Fibroblast of lung (primary cell): ENCODE results near the gene CPEB4. TPM values are rescaled to one million over a fixed set of nuclear protein-coding genes. Genes with fewer than 3 reads are reported as not detected.

ENCODE experiments used
- DNase-seq, 2 donors: peaks; one replicate each; pipeline versions ENCODE4 v3.0.0 to v3.0.0-alpha.2; 2010; ENCODE audit warnings: low read depth in 2 of 2
- H2AFZ ChIP-seq: 2 replicates; pipeline ENCODE4 v1.5.1; 2012; ENCODE audit warnings: low read length, control low read depth, inconsistent platforms
- H3K27ac ChIP-seq: 2 replicates; pipeline ENCODE4 v1.5.1; 2011; ENCODE audit warnings: low read length, control low read depth; ENCODE audit not compliant: insufficient read depth
- H3K27me3 ChIP-seq: 2 replicates; pipeline ENCODE4 v1.5.1; 2011; ENCODE audit warnings: mild to moderate bottlenecking, low read length; ENCODE audit not compliant: control insufficient read depth, insufficient read depth
- H3K36me3 ChIP-seq: 2 replicates; pipeline ENCODE4 v1.5.1; 2011; ENCODE audit warnings: low read length; ENCODE audit not compliant: control insufficient read depth, insufficient read depth
- H3K4me1 ChIP-seq: 2 replicates; pipeline ENCODE4 v1.5.1; 2011; ENCODE audit warnings: low read length; ENCODE audit not compliant: control insufficient read depth, insufficient read depth; ENCODE audit errors: extremely low read depth
- H3K4me2 ChIP-seq: 2 replicates; pipeline ENCODE4 v1.5.1; 2011; ENCODE audit warnings: low read length, control low read depth; ENCODE audit not compliant: insufficient read depth; ENCODE audit errors: extremely low read depth
- H3K4me3 ChIP-seq, 4 experiments: fragments of 200-600 bp in 1 of 4; sonication (generic) in 1 of 4; replicated peaks in 1 of 4; 2 replicates each; pipeline ENCODE4 v1.5.1; 2011 to 2016; ENCODE audit warnings: low read length in 4 of 4, low read depth in 3 of 4, mild to moderate bottlenecking in 3 of 4, control low read depth in 2 of 4, inconsistent platforms in 1 of 4, mixed read lengths in 1 of 4; ENCODE audit not compliant: insufficient read depth in 1 of 4; ENCODE audit errors: control extremely low read depth in 1 of 4
- H3K79me2 ChIP-seq: 2 replicates; pipeline ENCODE4 v1.5.1; 2012; ENCODE audit warnings: mild to moderate bottlenecking, low read length, inconsistent platforms; ENCODE audit not compliant: control insufficient read depth, insufficient read depth
- H3K9ac ChIP-seq: 2 replicates; pipeline ENCODE4 v1.5.1; 2011; ENCODE audit warnings: mild to moderate bottlenecking, low read length, control low read depth; ENCODE audit not compliant: insufficient read depth
- H3K9me3 ChIP-seq: 2 replicates; pipeline ENCODE4 v1.5.1; 2012; ENCODE audit warnings: low read depth, low read length; ENCODE audit not compliant: control insufficient read depth, insufficient read depth
- H4K20me1 ChIP-seq: 2 replicates; pipeline ENCODE4 v1.5.1; 2011; ENCODE audit warnings: low read length; ENCODE audit not compliant: control insufficient read depth, insufficient read depth; ENCODE audit errors: extremely low read depth
- EZH2 ChIP-seq: IDR thresholded peaks from 2 replicates; pipeline ENCODE4 v1.5.1; 2012; ENCODE audit warnings: low read length, control low read depth, mild to moderate bottlenecking; ENCODE audit errors: missing control alignments
- polyA plus RNA-seq, 2 donors: library from polyadenylated mRNA; depleted of rRNA in 1 of 2; stranded (reverse) in 1 of 2; unstranded in 1 of 2; fragments of >200 nt; gene quantifications; 2 replicates each; pipeline ENCODE4 v1.2.1, GENCODE V29; 2011 to 2012; ENCODE audit warnings: missing spikeins in 1 of 2
- total RNA-seq: library from RNA; depleted of rRNA; stranded (reverse); fragments of >200 nt; gene quantifications from 2 replicates; pipeline ENCODE4 v1.2.1, GENCODE V29; 2014
- TF ChIP-seq, protein P1 (sequence below), 2 donors: IDR thresholded peaks in 1 of 2; conservative IDR thresholded peaks in 1 of 2; 1 replicate in 1 of 2; 2 replicates in 1 of 2; pipeline ENCODE4 v1.5.1; 2011 to 2012; ENCODE audit warnings: low read length in 2 of 2, control low read depth in 1 of 2, inconsistent platforms in 1 of 2, low read depth in 1 of 2, mild to moderate bottlenecking in 1 of 2

The CPEB4 gene
- total and polyA plus RNA-seq, 2 donors (not counting 1 experiment from before 2014, with no cell fraction given) = 19.9 to 23.6 TPM

DNA sequence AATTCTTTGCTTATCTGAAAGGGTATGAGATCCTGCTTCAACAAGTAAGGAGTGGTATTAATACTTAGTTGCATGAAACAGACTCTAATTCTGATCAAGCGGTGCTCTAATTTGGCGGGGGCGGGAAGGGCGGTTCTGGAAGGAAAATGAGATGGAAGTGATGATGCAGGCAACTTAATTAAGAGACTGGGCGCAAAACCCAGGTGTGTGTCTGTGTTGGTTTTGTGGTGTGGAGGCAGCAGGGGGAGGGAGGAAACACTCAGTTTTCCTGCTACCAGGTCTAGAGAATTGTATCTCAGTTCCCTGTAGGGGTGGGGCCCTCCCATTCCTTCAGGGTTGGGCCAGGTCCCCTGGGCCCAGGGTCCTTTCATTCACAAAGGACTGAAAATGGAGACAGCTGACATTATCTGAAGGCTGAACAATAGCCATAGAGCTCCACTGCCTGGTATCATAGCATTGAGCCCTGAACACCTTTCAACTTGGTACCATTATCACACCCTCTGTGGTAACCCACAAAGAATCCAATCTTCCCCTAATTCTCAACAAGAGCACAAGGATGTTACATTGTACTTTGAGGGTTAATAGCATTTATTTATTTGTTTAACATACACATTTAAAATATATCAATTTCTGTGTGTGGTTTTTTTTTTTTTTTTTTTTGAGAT is 83.7 kb downstream of the CPEB4 start:
- no peak overlapping the region for H3K27ac ChIP-seq
- no peaks in the 10 kb centered on the region for H4K20me1 ChIP-seq
- no peaks in the 10 kb centered on the region for H3K4me1 ChIP-seq
- no peak overlapping the region for H3K4me2 ChIP-seq
- no peaks in the 10 kb centered on the region for H3K79me2 ChIP-seq
- no peak for DNase-seq
- no peak overlapping the region for H2AFZ ChIP-seq
- no peak overlapping the region for H3K9ac ChIP-seq
- no peaks in the 10 kb centered on the region for H3K27me3 ChIP-seq
- H3K4me3 ChIP-seq = no peak overlapping the region
- TF ChIP-seq, protein P1, sequence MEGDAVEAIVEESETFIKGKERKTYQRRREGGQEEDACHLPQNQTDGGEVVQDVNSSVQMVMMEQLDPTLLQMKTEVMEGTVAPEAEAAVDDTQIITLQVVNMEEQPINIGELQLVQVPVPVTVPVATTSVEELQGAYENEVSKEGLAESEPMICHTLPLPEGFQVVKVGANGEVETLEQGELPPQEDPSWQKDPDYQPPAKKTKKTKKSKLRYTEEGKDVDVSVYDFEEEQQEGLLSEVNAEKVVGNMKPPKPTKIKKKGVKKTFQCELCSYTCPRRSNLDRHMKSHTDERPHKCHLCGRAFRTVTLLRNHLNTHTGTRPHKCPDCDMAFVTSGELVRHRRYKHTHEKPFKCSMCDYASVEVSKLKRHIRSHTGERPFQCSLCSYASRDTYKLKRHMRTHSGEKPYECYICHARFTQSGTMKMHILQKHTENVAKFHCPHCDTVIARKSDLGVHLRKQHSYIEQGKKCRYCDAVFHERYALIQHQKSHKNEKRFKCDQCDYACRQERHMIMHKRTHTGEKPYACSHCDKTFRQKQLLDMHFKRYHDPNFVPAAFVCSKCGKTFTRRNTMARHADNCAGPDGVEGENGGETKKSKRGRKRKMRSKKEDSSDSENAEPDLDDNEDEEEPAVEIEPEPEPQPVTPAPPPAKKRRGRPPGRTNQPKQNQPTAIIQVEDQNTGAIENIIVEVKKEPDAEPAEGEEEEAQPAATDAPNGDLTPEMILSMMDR (conservative IDR thresholded peaks at IDR 0.05 in 1 of 2, IDR thresholded peaks at IDR 0.05 in 1 of 2; ENCODE audit: low read depth in 1 of 2, low read length in 2 of 2) = no peak
- no peak for TF ChIP-seq EZH2
- no peaks in the 10 kb centered on the region for H3K9me3 ChIP-seq
- no peaks in the 10 kb centered on the region for H3K36me3 ChIP-seq

DNA sequence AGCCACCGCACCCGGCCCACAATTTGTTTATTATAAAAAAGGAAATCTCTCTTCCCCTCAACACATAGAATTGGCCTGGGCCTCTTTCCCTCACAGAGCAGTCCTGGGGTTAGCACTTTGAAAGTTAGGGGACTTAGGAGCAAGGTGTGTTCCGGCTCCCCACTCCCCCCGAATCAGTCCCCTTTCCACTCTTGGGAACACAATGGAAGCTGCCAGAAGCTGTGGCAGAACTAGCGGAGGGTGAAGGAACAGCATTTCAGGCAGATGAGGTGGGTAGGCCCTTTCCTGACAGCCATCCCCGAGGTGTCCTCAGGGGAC is 84.4 kb downstream of the CPEB4 start:
- Histone ChIP-seq H3K27me3 (no peaks in the 10 kb centered on the region), H3K9ac (no peak overlapping the region), H3K9me3 (no peaks in the 10 kb centered on the region), H3K79me2 (no peaks in the 10 kb centered on the region), H3K36me3 (no peaks in the 10 kb centered on the region), H3K4me2 (peak overlapping the region; percentile 61), H4K20me1 (no peaks in the 10 kb centered on the region), H3K4me3 (peak overlapping the region in 3 of 4 experiments; percentile 13 to 60 (median 51)), H3K4me1 (no peaks in the 10 kb centered on the region), H2AFZ (peak overlapping the region; percentile 13), H3K27ac (no peak overlapping the region)
- TF ChIP-seq EZH2 = no peak
- TF ChIP-seq, protein P1 (conservative IDR thresholded peaks at IDR 0.05 in 1 of 2, IDR thresholded peaks at IDR 0.05 in 1 of 2; ENCODE audit: low read depth in 1 of 2, low read length in 2 of 2) = no peak
- no peak for DNase-seq

DNA sequence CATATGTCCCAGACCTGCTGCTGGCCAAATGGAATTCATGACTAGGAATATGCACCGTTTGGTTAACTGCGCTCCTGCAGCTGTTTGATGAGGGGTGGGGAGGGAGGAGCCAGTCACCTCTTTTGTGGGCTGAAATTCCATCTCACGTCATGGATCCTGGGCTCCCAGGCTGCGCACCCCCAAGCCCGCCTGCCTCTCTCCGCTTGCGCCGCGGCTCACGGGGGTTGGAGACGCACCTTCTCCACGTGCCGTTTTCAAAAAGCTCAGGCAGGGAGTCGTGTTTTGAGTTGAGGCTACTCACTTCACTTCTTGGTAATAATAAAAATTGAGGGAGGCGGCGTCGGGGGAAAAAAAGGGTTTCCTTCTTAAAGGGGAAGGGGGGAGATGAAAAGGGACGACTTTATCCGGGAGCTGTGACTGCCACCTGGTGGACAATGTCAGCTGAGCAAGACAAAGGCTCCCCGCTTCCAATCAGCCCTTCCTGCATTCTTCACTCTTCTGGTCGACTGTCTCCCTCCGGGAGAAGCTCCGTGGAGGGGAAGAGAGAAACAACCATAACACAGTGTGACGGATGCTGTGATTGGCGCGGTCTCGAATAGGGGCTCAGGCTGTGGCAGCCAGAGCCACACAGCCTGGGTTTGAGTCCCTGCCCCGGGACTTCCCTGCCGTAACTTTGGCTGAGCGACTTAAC is 84.9 kb downstream of the CPEB4 start:
- peak overlapping the region; percentile 92 for H2AFZ ChIP-seq
- peak overlapping the region; percentile 8 for H3K9ac ChIP-seq
- H3K27me3 ChIP-seq = no peaks in the 10 kb centered on the region
- no peaks in the 10 kb centered on the region for H3K79me2 ChIP-seq
- H3K9me3 ChIP-seq = no peaks in the 10 kb centered on the region
- no peak overlapping the region for H3K27ac ChIP-seq
- no peaks in the 10 kb centered on the region for H3K36me3 ChIP-seq
- DNase-seq = peak; percentile 68 to 83
- H3K4me3 ChIP-seq = peak overlapping the region; percentile 3 to 60 (median 45)
- no peaks in the 10 kb centered on the region for H4K20me1 ChIP-seq
- peak overlapping the region; percentile 61 for H3K4me2 ChIP-seq
- TF ChIP-seq, protein P1 (conservative IDR thresholded peaks at IDR 0.05 in 1 of 2, IDR thresholded peaks at IDR 0.05 in 1 of 2; ENCODE audit: low read depth in 1 of 2, low read length in 2 of 2) = peak; percentile 82 to 89
- no peak for TF ChIP-seq EZH2
- H3K4me1 ChIP-seq = no peaks in the 10 kb centered on the region
